HG03064 (cell line): ENCODE measurements around the gene HBE1.

Experiments
- ATAC-seq: cut with Tn5 transposase; IDR thresholded peaks from one replicate; pipeline ENCODE4 v1.9.1; 2021; ENCODE audit warnings: low read depth; ENCODE audit not compliant: unreplicated experiment

HBE1 gene

GRCh38 chr11:5286351-5286750 is 16.6 kb upstream of the HBE1 start:
- no peak for ATAC-seq

- no peak for ATAC-seq
These were observed 16.1 kb upstream of the HBE1 start for GRCh38 chr11:5285703-5286340.

DNA sequence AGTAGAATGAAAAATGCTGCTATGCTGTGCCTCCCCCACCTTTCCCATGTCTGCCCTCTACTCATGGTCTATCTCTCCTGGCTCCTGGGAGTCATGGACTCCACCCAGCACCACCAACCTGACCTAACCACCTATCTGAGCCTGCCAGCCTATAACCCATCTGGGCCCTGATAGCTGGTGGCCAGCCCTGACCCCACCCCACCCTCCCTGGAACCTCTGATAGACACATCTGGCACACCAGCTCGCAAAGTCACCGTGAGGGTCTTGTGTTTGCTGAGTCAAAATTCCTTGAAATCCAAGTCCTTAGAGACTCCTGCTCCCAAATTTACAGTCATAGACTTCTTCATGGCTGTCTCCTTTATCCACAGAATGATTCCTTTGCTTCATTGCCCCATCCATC is 14.9 kb upstream of the HBE1 start:
- no peak for ATAC-seq

DNA sequence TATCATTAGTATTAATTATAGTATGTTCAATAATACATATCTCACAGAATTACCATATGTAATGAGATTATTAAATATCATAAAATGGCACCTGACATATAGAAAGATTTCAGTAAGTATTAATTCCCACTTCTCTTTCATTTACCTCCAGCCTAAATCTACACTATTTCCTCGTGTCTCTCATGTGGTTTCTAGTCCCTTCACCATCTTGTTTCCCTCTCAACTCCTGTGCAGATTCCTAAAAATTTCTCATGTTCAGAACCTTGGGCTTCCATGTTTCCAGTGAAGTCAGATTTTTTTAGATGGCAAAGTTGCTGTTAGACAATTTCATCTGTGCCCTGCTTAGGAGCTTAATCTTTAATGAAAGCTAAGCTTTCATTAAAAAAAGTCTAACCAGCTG is 14.1 kb upstream of the HBE1 start:
- ATAC-seq = no peak

DNA sequence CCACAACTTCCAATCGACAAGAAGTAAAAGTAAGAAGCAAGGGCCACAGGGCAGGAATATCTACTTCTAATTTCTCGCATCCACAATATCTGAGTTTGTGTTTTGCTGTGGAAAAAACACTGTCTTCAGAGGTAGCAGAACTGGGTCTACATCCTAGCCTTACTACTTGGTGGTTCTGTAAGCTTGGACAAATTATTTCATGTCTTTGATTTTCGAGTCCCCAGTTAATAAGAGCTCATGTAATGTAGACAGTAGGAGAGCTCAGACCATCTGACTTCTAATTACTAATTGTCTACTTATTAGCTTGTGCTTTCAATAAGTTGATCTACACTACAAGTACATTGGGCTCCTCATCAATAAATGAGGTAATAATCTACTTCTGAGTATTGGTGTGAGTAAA is 13.3 kb upstream of the HBE1 start:
- no peak for ATAC-seq

DNA sequence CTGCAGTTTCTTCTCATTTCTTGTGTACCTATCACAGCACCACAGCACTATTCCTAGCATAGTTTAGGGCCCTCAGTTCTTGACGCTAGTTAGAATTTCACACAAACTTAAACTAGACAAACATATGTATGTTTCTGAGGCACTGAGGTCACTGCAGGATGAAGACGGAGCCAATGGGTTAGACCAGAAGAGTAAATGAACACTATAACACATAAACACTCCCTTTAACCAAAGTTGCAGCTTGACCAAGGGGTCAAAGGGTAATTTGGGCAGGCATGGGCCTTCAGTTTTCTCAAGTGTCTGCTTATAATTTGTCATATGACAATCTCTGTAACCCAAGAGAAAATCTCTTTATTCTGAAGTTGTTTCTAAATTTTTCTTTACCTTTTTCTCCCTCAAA is 12.9 kb upstream of the HBE1 start:
- no peak for ATAC-seq

GRCh38 chr11:5281596-5281995 is 11.9 kb upstream of the HBE1 start:
- ATAC-seq = no peak

DNA sequence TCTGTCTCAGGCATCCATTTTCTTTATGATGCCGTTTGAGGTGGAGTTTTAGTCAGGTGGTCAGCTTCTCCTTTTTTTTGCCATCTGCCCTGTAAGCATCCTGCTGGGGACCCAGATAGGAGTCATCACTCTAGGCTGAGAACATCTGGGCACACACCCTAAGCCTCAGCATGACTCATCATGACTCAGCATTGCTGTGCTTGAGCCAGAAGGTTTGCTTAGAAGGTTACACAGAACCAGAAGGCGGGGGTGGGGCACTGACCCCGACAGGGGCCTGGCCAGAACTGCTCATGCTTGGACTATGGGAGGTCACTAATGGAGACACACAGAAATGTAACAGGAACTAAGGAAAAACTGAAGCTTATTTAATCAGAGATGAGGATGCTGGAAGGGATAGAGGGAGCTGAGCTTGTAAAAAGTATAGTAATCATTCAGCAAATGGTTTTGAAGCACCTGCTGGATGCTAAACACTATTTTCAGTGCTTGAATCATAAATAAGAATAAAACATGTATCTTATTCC is 10.9 kb upstream of the HBE1 start:
- ATAC-seq = peak; percentile 85

- ATAC-seq = no peak
These were observed 9.8 kb upstream of the HBE1 start for GRCh38 chr11:5279471-5280090.

DNA sequence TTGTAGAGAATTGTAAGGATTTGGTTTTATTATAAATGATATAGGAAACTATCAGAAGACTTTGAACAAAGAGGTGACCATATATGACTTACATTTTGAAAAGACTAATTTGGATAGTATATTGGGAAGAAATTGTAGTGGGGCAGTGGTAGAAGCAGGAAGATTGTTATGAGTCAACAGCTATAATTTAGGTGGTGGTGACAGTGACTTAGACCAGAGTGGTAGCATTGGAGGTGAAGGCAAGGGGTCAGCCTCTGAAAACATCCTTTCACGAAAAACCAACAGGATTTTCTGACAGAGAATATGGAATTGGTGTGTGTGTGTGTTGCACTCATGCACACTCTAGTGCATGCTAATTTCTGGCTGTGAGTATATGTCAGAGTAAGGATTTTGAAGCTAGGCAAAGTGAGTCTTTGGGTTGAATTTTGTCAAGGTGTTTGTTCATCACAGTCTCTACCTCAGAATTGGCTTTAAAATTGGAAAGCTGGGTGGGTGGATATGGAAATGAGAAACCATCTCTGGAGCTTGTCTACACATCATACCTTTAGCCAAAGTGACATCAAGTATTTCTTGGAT is 8.2 kb upstream of the HBE1 start:
- no peak for ATAC-seq

GRCh38 chr11:5276697-5277096 is 7.0 kb upstream of the HBE1 start:
- ATAC-seq = no peak

DNA sequence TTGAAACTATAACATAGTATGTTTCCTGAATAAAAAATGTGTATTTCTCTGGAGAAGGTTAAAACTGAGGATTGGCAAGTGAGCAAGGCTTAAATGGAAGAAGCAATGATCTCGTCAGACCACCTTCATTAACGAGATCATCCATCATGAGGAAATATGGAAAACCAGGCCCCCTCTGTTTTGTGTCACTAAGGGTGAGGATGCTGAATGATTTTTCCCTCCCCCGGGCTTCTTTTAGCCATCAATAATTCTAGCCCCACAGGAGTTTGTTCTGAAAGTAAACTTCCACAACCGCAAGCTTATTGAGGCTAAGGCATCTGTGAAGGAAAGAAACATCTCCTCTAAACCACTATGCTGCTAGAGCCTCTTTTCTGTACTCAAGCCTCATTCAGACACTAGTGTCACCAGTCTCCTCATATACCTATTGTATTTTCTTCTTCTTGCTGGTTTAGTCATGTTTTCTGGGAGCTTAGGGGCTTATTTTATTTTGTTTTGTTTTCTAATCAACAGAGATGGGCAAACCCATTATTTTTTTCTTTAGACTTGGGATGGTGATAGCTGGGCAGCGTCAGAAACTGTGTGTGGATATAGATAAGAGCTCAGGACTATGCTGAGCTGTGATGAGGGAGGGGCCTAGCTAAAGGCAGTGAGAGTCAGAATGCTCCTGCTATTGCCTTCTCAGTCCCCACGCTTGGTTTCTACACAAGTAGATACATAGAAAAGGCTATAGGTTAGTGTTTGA is 5.8 kb upstream of the HBE1 start:
- no peak for ATAC-seq

DNA sequence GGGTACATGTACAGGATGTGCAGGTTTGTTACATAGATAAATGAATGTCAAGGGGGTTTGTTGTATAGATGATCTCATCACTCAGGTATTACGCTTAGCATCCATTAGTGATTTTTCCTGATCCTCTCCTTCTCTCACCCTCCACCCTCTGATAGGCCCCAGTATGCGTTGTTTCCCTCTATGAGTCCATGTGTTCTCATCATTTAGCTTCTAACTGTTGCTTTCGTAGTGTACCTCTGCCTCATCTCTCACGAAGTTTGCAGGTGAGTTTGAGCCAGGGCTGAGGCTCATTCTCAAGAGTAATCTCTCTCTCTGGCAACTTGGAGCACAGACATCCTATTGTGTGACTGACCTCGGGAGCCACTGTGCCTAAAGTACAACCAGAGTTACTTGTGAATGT is 4.7 kb upstream of the HBE1 start:
- no peak for ATAC-seq

DNA sequence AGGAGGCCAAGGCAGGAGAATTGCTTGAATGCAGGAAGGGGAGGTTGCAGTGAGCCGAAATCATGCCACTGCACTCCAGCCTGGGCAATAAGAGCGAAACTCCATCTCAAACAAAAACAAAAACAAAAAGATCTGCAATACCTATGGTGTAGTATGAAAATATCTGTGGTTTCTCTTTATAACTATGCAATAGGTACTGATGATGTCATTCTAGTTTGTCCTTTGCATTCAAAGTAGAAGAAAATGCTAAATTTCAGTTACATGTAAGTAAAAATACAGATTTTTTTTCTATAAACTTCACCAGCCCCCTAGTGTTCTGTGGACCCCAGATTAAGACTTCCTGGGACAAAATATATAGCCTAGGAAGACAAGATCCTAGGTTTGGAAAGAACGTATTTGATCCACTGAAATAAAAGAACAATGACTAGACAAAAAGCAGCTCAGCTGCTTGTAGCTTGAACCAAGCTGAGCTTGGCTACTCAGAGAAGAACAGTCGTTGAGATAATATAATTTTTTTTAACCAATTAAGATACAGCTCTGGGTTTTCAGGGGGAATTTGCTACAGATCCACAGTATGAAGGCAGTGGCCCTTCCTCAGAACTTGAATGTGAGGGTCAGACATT is 2.8 kb upstream of the HBE1 start:
- ATAC-seq = no peak

DNA sequence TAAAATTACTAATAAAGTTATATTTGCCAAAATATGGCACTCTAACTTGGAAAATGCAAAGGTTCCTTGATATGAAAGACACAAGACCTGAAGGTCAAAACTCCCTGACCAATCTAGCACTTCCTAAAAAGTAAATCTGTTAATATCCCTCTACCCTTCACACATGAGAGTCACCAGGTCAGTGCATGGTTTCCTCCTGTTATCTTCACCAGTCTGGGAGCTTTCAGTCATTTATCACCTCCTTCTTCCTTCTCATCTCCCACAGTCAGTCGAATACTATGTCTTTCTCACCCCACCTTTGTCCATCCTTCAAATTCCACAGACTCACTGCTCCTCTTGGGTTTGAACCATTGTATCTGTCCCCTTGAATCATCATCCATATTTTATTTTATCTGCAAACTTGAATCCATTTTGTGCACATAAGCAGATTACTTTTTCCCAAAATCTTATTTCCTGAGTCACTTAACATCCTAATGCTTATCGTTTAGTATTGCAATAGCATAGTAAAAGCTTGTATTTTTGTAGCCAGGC is 2.6 kb downstream of the HBE1 start:
- no peak for ATAC-seq

DNA sequence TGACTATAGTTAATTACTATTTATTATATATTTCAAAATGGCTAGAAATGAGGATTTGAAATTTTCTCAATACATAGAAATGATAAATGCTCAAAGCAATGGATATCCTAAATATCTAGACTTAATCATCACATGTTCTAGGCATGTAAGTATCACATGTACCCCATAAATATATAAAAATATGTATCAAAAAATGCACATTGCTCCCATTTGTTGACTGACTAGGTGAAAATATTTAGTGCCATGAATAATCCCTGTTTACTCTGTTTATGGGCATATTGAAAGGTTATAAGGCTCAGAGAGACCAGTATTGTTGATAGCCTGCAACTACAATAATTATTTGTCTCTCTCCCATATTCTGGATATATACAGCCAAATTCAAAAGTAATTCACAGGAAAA is 3.1 kb downstream of the HBE1 start:
- ATAC-seq = no peak

- ATAC-seq = no peak
These were observed 3.9 kb downstream of the HBE1 start for GRCh38 chr11:5265832-5266231.

GRCh38 chr11:5258543-5259262 is 11.0 kb downstream of the HBE1 start:
- ATAC-seq = no peak

DNA sequence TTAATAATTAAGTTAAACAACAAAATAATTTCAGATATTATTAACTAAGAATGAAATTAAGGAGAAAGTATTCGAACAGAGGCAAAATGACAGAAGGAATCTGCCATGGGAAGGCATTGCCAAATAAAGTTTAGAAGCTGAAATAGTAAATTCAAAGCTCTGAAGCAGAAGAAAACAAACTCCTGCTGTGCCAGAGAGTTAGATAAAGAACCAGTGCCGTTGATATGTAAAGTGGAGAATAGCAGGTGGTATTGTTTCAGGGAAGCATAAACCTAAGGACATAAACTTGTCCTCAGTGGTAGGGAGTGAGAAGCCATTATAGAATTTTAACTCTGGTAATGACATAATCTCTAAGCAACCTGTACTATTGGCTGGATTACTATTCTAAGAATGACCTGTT is 12.4 kb downstream of the HBE1 start:
- ATAC-seq = no peak
